ENCODE results near the gene TLK2. TPM values are rescaled to one million over a fixed set of nuclear protein-coding genes. Genes with fewer than 3 reads are reported as not detected.
A peak's percentile ranks its signal among the peaks of the same experiment; 100 is the strongest.

TLK2 gene
- total RNA-seq, 6 experiments from 2014 or later, result 29.0 to 40.9 (median 38.6) TPM

DNA sequence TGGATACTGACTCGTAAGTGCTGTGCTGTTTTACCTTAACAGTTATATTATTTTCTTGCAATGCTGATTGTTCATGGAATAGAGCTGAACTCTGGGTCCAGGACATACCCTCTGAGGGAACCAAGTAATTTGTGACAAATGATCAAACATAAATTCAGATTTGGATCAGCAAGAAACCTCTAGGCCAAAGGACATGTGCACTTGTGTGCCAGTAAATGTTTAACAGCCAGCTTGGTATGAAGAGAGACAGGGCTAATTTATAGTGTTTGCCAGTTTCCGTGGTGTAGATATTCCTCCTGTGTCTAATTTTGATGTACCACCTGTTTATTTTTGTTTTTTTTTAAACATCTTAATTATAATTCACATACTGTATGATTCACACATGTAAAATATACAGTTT, 118.0 kb downstream of the TLK2 start:
- Mint-ChIP-seq H3K4me3 (no peak overlapping the region), H3K4me1 (ENCODE audit: low read depth) (peaks cover 38% of the 10 kb centered on the region)

GRCh38 chr17:62597150-62597549, 118.5 kb downstream of the TLK2 start:
- Mint-ChIP-seq H3K27me3 (ENCODE audit: insufficient read depth) (no peaks in the 10 kb centered on the region), H3K4me1 (ENCODE audit: low read depth) (peaks cover 39% of the 10 kb centered on the region), H3K9me3 (no peaks in the 10 kb centered on the region), H3K36me3 (ENCODE audit: low read depth) (peaks cover 49% of the 10 kb centered on the region), H3K27ac (peak overlapping the region; percentile 53; the same call in 1 of the 2 replicates), H3K4me3 (no peak overlapping the region)
- TF ChIP-seq CTCF (IDR thresholded peaks at IDR 0.05), result no peak
- DNase-seq, result no peak

More for the DNA sequence above, 118.0 kb downstream of the TLK2 start:
- TF ChIP-seq CTCF (IDR thresholded peaks at IDR 0.05), result no peak
- peaks cover 44% of the 10 kb centered on the region for H3K36me3 Mint-ChIP-seq (ENCODE audit: low read depth)
- no peak overlapping the region for H3K27ac Mint-ChIP-seq
- DNase-seq, result no peak
- no peaks in the 10 kb centered on the region for H3K27me3 Mint-ChIP-seq (ENCODE audit: insufficient read depth)
- H3K9me3 Mint-ChIP-seq, result no peaks in the 10 kb centered on the region

- peak; percentile 28 for DNase-seq
- H3K9me3 Mint-ChIP-seq, result no peaks in the 10 kb centered on the region
- peaks cover 31% of the 10 kb centered on the region for H3K4me1 Mint-ChIP-seq (ENCODE audit: low read depth)
- H3K27me3 Mint-ChIP-seq (ENCODE audit: insufficient read depth), result no peaks in the 10 kb centered on the region
- TF ChIP-seq CTCF (IDR thresholded peaks at IDR 0.05), result no peak
- peak overlapping the region; percentile 53 for H3K27ac Mint-ChIP-seq
- peaks cover 56% of the 10 kb centered on the region for H3K36me3 Mint-ChIP-seq (ENCODE audit: low read depth)
- H3K4me3 Mint-ChIP-seq, result no peak overlapping the region
Observed at GRCh38 chr17:62597920-62598319, 119.3 kb downstream of the TLK2 start.

- H3K36me3 Mint-ChIP-seq (ENCODE audit: low read depth), result peaks cover 57% of the 10 kb centered on the region
- TF ChIP-seq CTCF (IDR thresholded peaks at IDR 0.05), result no peak
- no peak for DNase-seq
- no peaks in the 10 kb centered on the region for H3K27me3 Mint-ChIP-seq (ENCODE audit: insufficient read depth)
- no peaks in the 10 kb centered on the region for H3K9me3 Mint-ChIP-seq
- H3K27ac Mint-ChIP-seq, result no peak overlapping the region
- H3K4me3 Mint-ChIP-seq, result no peak overlapping the region
- peaks cover 29% of the 10 kb centered on the region for H3K4me1 Mint-ChIP-seq (ENCODE audit: low read depth)
Observed at GRCh38 chr17:62599964-62600657, 121.5 kb downstream of the TLK2 start.

- TF ChIP-seq CTCF (IDR thresholded peaks at IDR 0.05), result no peak
- DNase-seq, result no peak
- H3K4me1 Mint-ChIP-seq (ENCODE audit: low read depth), result peaks cover 29% of the 10 kb centered on the region
- no peak overlapping the region for H3K4me3 Mint-ChIP-seq
- no peak overlapping the region for H3K27ac Mint-ChIP-seq
- peaks cover 52% of the 10 kb centered on the region for H3K36me3 Mint-ChIP-seq (ENCODE audit: low read depth)
- H3K27me3 Mint-ChIP-seq (ENCODE audit: insufficient read depth), result no peaks in the 10 kb centered on the region
- H3K9me3 Mint-ChIP-seq, result no peaks in the 10 kb centered on the region
Observed at GRCh38 chr17:62600805-62601204, 122.2 kb downstream of the TLK2 start.
